CD4-positive, alpha-beta T cell treated with Interleukin-10 for 1 hour (primary cell): ENCODE data around the gene DTX2.
A peak's percentile ranks its signal among the peaks of the same experiment; 100 is the strongest.
"Not testable (repeated sequence)": the region's sequence is repeated elsewhere in the genome, so short reads cannot be mapped to it uniquely, and the experiment has no call there.

ENCODE experiments used
- DNase-seq: peaks from one replicate; pipeline ENCODE4 v3.0.0-alpha.2; 2020

Gene DTX2

GRCh38 chr7:76513817-76514799 is 52.6 kb downstream of the DTX2 start:
- DNase-seq, result no peak

- no peak for DNase-seq
These were observed 53.6 kb downstream of the DTX2 start for GRCh38 chr7:76514926-76515771.

GRCh38 chr7:76515999-76516443 is 54.5 kb downstream of the DTX2 start:
- peak; percentile 44 for DNase-seq

GRCh38 chr7:76516932-76517331 is 55.4 kb downstream of the DTX2 start:
- DNase-seq, result not testable (repeated sequence)

GRCh38 chr7:76526183-76526582 is 64.7 kb downstream of the DTX2 start:
- DNase-seq, result not testable (repeated sequence)

- not testable (repeated sequence) for DNase-seq
These were observed 70.1 kb downstream of the DTX2 start for GRCh38 chr7:76531643-76532042.

- not testable (repeated sequence) for DNase-seq
These were observed 81.7 kb downstream of the DTX2 start, which contains the start of gene SPDYE16 for GRCh38 chr7:76543197-76543596. Gene SPDYE16 (minus strand): TSS chr7:76543297. CDS start chr7:76541459, 1,838 bp downstream.

- peak; percentile 89 for DNase-seq
These were observed 87.7 kb downstream of the DTX2 start for GRCh38 chr7:76549025-76549854.

- not testable (repeated sequence) for DNase-seq
These were observed 88.3 kb downstream of the DTX2 start for GRCh38 chr7:76549855-76550248.

GRCh38 chr7:76551992-76552391 is 90.5 kb downstream of the DTX2 start:
- not testable (repeated sequence) for DNase-seq
